ENCODE results near the gene ZNF2.
A peak's percentile ranks its signal among the peaks of the same experiment; 100 is the strongest.

ZNF2 gene

GRCh38 chr2:95159690-95160449 is 5.7 kb upstream of the ZNF2 start, which contains the start of gene ZNF514:
Gene ZNF514 (minus strand): TSS chr2:95159848. CDS start chr2:95153253, 6,595 bp downstream.
- peak within 1 kb of the TSS; percentile 99 for H2AFZ ChIP-seq (ENCODE audit: low read depth, low read length, severe bottlenecking)
- H3K27me3 ChIP-seq (ENCODE audit: low read length): no peaks in the 10 kb centered on the region
- no peaks in the 10 kb centered on the region for H3K36me3 ChIP-seq (ENCODE audit: low read length)
- TF ChIP-seq CTCF (IDR thresholded peaks at IDR 0.05; ENCODE audit: insufficient read depth, low read length, poor library complexity, severe bottlenecking) (no peak), EZH2phosphoT487 (conservative IDR thresholded peaks at IDR 0.05; ENCODE audit: low read length) (no peak)
- no peaks in the 10 kb centered on the region for H3K9me3 ChIP-seq (ENCODE audit: insufficient read depth, low read length)
- no peak within 1 kb of the TSS for H3K27ac ChIP-seq (ENCODE audit: low read depth, low read length)
- 0 out of 2 replicates have a peak, but pooled peaks cover 5% of the 10 kb centered on the region for H3K79me2 ChIP-seq (ENCODE audit: insufficient read depth, low read length)
- no peaks in the 10 kb centered on the region for H4K20me1 ChIP-seq (ENCODE audit: low read depth, low read length)
- peak within 1 kb of the TSS; percentile 54 for H3K9ac ChIP-seq (ENCODE audit: low read length)
- peaks cover 8% of the 10 kb centered on the region; the same call in 1 of the 2 replicates for H3F3A ChIP-seq (ENCODE audit: insufficient read depth)
- peak within 1 kb of the TSS; percentile 68 for H3K4me2 ChIP-seq (ENCODE audit: low read depth, low read length, poor library complexity, severe bottlenecking)
- H3K4me3 ChIP-seq (ENCODE audit: insufficient read depth, low read length, poor library complexity, severe bottlenecking): peak within 1 kb of the TSS; percentile 48
- H3K9me2 ChIP-seq (replicated peaks; ENCODE audit: insufficient read depth, low read length): no peaks in the 10 kb centered on the region

GRCh38 chr2:95165030-95165370 is 609 bp upstream of the ZNF2 start:
- no peaks in the 10 kb centered on the region for H4K20me1 ChIP-seq (ENCODE audit: low read depth, low read length)
- H3K27ac ChIP-seq (ENCODE audit: low read depth, low read length): peak overlapping the region; percentile 8; the same call in 1 of the 2 replicates
- H3K36me3 ChIP-seq (ENCODE audit: low read length): no peaks in the 10 kb centered on the region
- peak overlapping the region; percentile 69 for H3K4me3 ChIP-seq (ENCODE audit: insufficient read depth, low read length, poor library complexity, severe bottlenecking)
- no peaks in the 10 kb centered on the region for H3K27me3 ChIP-seq (ENCODE audit: low read length)
- H3K79me2 ChIP-seq (ENCODE audit: insufficient read depth, low read length): peaks cover 19% of the 10 kb centered on the region
- H3K9me2 ChIP-seq (replicated peaks; ENCODE audit: insufficient read depth, low read length): no peaks in the 10 kb centered on the region
- peak overlapping the region; percentile 79 for H2AFZ ChIP-seq (ENCODE audit: low read depth, low read length, severe bottlenecking)
- no peaks in the 10 kb centered on the region for H3K9me3 ChIP-seq (ENCODE audit: insufficient read depth, low read length)
- peak overlapping the region; percentile 92 for H3K4me2 ChIP-seq (ENCODE audit: low read depth, low read length, poor library complexity, severe bottlenecking)
- peaks cover 8% of the 10 kb centered on the region; the same call in 1 of the 2 replicates for H3F3A ChIP-seq (ENCODE audit: insufficient read depth)
- TF ChIP-seq EZH2phosphoT487 (conservative IDR thresholded peaks at IDR 0.05; ENCODE audit: low read length) (no peak), CTCF (IDR thresholded peaks at IDR 0.05; ENCODE audit: insufficient read depth, low read length, poor library complexity, severe bottlenecking) (no peak)
- peak overlapping the region; percentile 72 for H3K9ac ChIP-seq (ENCODE audit: low read length)

- Histone ChIP-seq H2AFZ (ENCODE audit: low read depth, low read length, severe bottlenecking) (peak overlapping the region; percentile 79), H3K4me2 (ENCODE audit: low read depth, low read length, poor library complexity, severe bottlenecking) (peak overlapping the region; percentile 66), H3K9me2 (replicated peaks; ENCODE audit: insufficient read depth, low read length) (no peaks in the 10 kb centered on the region), H3K27ac (ENCODE audit: low read depth, low read length) (no peak overlapping the region), H4K20me1 (ENCODE audit: low read depth, low read length) (no peaks in the 10 kb centered on the region; the same call in 1 of the 2 replicates), H3K79me2 (ENCODE audit: insufficient read depth, low read length) (peaks cover 19% of the 10 kb centered on the region), H3K9me3 (ENCODE audit: insufficient read depth, low read length) (no peaks in the 10 kb centered on the region), H3K36me3 (ENCODE audit: low read length) (no peaks in the 10 kb centered on the region), H3K4me3 (ENCODE audit: insufficient read depth, low read length, poor library complexity, severe bottlenecking) (peak overlapping the region; percentile 69), H3K27me3 (ENCODE audit: low read length) (no peaks in the 10 kb centered on the region), H3K9ac (ENCODE audit: low read length) (peak overlapping the region; percentile 72), H3F3A (ENCODE audit: insufficient read depth) (peaks cover 4% of the 10 kb centered on the region; the same call in 1 of the 2 replicates)
- TF ChIP-seq CTCF (IDR thresholded peaks at IDR 0.05; ENCODE audit: insufficient read depth, low read length, poor library complexity, severe bottlenecking) (no peak), EZH2phosphoT487 (conservative IDR thresholded peaks at IDR 0.05; ENCODE audit: low read length) (no peak)
Measured at GRCh38 chr2:95166065-95166763, 605 bp downstream of the ZNF2 start.
